SHP77 treated with DMSO at 0.1 percent for 48 hours (cell line): Measurements from ENCODE around the gene NMNAT3.
A peak's percentile ranks its signal among the peaks of the same experiment; 100 is the strongest.

ENCODE experiments used
- DNase-seq: peaks from one replicate; lab custom pipeline; 2025; lab: John Stamatoyannopoulos, UW

The NMNAT3 gene

DNA sequence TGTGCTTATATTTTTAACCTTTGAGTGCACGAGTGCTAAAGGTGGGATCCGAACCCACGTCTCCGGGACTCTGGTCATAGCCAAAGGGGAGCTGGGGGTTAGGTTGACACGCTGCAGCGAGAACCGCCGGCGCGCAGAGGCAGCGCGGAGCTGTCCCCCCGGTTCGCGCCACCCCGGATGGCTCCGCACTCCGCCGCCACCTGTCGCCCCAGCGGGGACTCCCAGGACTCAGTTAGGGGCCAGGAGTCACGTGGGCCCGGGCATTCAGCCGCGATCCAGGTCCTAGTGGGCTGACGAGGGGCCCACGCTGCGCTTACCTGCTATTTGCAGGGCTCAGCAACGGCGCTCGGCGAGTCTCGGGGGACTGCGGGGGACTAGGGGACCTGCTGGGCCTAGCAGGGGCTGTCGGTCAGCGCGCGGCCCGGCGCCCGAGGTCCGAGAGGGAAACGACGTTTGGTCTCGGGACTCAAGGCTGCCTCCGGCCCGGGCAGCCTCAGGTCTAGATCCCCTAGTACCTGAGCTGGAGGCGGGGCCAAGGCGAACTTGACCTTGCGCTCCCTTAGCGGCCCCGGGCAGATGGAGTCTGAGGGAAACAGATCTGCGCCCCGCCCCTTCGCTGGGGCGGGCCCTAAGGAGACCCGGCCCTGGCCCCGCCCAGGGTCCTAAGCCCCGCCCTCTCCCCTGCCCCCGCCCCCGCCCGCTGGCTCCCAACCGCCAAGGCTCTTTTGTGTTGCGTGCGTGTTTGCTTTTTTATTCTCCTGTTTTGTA is at the start of gene NMNAT3:
NMNAT3 (minus strand) TSS at position 585 of the 768 bp plus-strand sequence. CDS start 50,248 bp downstream, outside the sequence.
- DNase-seq, result peak; percentile 32

DNA sequence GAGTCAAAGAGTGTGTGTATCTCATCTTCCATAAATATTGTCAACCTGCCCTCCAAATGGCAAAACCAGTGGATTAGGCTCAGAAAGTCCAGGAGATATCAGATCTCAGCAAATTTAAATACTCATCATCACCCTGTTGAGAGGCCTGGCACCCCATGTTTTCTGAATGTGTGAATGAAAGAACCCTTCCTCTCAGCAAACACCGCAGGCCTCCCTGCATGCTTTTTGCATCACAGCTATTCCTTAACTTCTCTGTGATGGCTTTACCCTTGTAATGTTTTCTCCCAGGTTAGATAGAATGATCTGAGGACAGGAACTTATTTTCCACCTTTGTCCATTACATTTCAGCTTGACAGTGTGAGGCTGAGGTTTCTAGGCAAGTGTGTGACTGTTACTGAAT is 43.6 kb upstream of the NMNAT3 start:
- DNase-seq, result no peak

DNA sequence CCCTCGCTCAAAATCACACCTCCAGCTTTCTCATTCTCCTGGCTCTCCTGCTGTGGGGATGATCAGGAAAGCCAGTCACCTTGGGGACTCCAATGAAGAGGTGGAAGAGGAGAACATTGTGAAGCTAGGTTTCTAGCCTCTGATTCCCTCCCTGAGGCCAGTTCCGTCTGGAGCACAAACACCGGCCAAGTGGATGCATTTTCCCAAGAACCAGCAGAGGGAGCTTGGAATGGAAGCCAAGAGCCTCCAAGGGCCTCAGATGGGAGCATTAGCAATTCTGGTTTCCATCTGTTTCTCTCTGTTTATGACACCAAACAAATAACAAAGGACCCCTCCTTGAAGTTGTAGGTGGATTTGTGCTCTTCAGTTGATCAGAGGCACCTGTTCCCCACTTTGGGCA is 40.6 kb upstream of the NMNAT3 start:
- no peak for DNase-seq

DNA sequence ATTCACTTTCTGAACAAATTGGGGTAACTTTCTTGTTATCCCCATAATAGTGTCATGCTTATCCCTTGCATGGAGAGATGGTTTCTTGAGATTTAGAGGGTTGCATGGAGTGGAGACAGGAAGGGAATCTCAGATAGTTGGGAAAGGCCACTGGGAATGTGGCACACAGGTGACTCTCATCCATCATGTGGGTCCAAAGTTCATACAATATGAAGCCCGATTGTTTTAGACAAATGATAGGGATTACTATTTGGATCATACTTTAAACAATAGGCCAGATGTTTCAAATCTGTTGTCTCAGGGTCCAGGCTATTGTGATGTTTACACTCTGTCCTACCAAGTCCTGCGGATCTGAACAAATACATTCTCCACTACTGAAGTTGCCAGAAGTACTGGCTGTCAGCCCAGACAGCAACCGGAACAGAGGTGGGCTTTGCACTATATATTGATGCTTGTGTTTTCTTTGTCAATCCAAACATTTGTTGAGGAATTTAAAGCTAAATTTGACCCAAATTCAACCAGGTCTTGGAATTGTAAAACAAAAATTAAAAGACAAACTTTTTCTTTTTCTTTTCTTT is 39.2 kb upstream of the NMNAT3 start:
- DNase-seq, result no peak

DNA sequence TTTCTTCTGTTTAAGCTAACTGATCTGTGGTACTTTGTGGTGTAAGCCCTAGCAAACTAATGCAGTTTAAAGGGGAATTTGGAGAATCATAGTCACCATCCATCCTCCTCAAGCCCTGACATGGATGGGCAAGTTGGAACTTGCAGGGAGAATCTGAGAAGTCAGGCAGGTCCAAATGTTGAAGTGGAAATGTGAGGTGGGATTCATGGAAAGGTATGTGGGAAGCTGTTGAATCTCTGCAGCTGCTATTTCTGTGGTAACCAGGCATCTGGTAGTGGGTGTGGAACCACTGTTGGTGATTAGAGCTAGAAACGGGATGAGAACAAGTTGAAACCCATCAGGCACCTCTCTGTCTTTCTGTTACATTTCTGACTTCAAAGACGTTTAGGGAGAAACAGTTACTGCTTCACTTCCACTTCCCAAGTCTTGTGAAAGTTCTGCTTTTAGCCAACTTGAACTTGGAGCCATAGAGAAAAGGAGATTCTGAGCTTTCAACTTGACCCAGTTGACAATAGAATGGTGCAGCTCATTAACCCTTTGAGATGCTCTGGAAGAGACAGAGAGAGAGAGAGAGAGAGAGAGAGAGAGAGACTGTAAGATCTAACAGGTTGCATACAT is 38.1 kb upstream of the NMNAT3 start:
- DNase-seq, result no peak

DNA sequence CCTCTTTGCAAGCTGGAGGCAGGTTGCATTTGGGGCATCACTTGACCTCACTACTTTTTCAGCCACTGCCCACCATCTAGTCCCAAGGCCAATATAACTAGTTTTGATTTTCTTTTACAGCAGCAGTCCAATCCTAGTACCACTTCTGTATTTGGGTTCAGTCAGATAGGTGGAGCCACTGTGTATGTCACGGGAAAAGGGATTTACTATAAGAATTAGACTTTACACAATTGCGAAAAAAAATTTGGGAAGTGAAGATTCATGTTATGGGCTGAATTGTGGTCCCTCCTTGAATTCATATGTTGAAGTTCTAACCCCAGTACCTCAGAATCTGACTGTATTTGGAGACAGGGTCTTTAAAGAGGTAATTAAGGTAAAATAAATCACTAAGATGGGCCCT is 37.4 kb upstream of the NMNAT3 start:
- DNase-seq, result no peak

DNA sequence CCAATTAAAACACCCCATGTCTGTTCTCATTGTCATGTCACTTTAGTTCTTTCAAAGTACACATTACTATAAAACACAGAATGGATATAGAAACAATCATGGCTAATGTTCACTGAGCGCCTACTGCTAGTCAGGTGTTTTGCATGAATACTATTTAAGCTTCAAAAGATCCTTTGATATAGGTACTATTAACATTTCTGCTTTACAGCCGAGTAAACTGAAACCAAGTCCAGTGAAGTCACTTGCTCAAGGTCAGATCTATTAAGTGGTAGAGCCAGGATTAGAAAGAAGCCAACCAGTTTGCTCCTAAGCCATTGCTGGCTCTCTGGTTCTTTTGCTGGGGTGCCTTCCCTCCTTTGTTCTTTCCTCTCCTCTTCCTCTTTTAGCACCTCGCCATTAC is 32.4 kb upstream of the NMNAT3 start:
- DNase-seq, result no peak

DNA sequence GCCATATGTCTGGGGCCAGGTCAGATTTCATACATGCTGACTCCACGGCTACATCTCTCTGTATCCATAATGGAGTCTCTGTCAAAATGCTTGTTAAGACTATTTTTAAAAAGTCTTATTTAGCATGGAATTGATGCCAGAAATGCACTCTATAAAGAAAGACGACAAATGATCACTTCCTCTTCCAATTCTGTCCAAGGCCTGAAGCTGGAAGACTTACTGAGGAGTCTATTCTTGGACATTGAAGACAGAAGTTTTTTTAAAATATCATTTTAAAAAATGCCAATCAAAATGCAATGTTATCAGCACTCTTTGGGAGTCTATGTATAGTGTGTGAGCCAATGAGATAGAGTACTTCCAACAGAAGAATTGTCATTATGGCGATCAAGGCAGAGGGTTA is 27.9 kb upstream of the NMNAT3 start:
- no peak for DNase-seq

DNA sequence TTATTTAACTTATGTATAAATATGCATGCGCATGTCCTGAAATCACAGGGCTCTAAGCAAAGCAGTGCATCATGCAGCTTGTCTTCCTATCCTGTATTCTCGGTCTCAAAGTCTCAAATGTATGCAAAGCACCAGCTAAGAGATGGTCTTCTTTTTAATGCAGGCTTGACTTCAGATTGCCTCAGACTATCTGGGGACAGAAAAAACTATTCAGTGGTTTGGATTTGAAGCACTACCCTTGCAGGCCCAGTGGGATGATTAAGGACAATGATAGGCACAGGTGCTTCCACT is 18.5 kb upstream of the NMNAT3 start:
- DNase-seq, result no peak

DNA sequence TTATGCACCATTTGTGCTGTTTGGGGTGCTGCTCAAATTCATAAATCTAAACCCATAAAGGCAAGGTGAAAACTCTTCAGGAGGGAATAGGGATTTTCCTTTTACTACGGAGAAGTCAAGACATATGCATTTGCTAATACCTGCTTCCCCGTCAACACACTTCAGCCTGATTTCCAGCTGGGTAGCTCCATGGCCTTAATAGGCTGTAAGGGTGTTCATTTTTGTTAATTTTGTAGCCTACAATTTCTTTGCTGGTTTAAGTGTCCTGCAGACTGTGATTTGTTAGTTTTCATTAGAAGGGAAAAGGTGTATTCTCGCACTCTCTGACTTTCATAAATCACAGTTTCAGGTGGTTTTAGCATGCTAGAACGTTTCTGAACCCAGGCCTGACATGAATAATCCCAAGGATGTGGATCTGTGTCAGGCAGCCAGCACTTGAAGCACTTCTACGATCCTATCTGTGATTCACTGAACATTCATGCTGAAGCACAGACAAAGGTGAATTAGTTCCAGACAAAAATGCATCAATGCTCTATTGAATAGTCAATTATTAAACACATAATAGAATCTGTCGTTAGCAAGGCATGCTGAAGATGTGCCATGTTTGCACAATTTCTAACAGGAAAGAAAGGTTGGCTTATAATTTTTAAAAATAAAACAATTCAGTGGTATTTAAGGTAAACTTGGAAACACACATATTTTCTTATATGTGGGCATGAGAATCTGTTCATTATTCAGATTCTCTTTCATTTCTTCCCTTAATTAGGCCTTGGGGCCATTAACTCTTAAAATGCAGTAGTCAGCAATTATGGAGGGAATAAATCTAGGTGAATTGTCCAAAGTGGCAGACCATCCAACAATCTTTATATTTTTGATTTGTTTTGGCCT is 17.9 kb upstream of the NMNAT3 start:
- no peak for DNase-seq

DNA sequence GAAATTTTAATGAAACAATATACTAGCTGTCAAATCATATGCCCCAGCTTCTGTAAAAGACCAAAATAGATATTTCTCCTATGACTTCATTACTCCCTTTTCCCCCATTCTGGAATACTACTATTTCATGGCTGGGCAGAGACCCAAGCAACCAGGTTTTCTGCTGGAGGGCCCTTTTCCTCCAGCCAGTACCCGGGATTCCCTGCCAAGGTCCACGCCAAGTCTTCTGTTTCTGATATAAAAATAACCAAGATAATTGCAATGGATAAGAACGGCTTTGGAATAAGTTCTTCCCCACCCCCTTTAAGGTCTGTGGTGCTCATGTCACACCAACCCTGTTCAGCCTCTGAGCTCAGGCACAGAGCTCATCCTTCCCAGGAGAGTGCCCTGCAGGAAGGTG is 17.2 kb upstream of the NMNAT3 start:
- DNase-seq, result no peak

DNA sequence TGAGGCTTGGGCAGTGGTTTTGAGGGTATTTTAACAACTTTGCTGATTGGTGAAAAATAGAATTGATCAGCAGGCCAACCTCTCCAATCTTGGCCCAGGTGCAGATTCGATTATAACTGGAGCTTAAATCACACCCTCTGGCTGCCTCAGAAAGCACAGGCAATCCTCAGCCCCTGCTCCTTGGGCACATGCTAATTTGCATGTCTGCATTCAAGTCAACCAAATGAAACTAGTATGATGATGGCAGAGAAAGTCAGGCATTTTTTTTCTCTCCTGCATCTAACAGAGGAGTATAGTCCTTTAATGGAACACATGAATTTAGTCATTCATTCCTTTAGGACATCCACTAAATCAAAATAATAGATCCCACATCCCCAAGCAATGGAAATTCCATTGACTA is 16.8 kb upstream of the NMNAT3 start:
- DNase-seq, result no peak

DNA sequence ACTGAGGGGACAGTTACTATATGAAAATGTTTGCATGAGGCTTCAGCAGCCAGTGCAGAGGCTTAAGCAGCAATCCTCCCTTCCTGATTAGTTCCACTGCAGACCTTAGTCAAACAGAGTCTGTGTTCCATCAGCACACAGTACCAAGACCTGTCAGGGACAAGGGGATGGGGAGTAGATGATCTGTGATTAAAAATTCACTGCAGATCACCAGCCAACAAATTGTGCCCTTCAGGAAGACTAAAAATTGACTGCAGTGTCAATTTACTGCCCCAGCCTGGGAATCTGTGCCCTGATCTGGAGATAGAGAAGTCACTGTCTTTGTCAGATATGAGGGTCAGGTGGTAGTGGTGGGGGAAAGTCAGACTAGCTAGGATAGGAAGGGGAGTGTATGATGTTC is 13.8 kb upstream of the NMNAT3 start:
- DNase-seq, result no peak

DNA sequence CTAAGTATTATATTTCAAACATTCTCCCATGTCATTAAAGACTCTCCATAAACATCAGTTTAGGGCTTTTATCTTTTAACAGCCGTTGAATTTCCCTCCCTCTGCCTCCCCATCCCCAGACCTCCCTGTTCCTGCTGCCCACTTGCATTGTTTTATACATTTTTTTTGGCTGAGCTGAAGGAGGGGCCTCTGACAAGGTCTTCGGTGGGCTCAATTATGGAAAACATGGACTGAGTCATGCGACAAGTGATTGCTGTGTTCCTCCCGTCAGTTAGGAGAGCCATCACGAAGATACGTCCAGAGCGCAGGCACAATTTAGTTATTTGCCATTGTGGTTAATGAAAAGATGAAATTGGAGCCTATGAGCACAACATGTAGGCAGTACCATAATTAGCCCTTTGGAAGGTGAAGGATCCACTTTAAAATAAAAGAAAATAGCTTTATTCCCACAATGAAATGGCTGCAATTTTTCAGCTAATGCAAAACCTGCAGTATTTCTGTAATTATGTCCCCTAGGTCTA is 12.0 kb upstream of the NMNAT3 start:
- DNase-seq, result no peak

DNA sequence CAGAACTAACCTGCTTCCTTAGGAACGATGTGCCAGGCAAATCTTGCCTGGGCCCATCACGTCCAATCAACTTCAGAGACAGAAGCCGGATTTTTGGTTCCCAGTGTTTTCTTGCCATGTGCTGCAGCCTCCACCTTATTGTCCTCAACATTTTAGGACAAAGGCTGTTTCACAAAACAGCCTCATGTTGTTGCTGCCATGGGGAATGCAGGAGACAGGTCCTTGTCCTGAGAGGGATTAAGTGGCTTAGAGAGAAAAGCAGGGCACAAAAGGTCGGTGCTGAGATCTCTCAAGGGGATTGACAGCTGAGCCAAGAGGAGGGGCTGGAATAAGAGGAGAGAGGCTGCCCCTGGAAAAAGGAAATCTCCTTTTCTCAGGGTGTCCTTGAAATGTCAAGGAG is 11.3 kb upstream of the NMNAT3 start:
- no peak for DNase-seq

DNA sequence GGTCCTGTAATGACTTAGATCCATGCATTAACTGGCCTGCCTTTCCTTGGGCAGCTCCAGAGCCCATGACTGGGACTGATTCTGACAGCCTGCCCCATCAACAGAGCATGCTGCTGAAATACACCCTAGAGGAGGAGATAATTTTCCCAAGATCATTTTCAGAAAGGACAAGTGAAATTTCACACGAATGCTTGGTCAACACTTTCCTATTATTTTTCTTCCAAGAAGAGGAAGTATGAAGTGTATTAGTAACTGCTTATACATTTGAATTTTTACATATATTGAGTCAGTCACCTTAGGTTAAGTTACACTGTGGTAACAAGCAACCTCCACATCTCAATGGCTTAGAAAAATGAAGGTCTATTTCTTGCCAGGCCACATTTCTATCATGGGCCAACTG is 9.7 kb upstream of the NMNAT3 start:
- no peak for DNase-seq

DNA sequence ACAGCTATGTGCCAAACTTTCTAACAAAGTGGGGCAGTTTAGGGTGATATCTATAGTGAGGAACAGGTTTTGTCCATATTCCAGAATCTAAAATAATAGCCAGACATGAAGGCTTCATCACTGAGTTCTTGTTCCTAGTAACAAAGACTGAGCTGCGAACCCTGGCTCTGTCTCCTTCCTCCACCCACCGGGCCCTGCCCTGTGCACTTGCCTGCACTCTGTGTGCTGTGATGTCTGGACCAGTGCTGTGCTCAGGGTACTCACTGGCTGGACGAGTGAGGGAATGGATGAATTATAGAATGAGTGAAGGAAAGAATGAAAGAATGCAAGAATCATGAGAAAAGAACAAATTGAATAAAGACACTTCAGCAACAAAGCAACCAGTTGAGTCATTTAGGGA is 8.9 kb upstream of the NMNAT3 start:
- no peak for DNase-seq

DNA sequence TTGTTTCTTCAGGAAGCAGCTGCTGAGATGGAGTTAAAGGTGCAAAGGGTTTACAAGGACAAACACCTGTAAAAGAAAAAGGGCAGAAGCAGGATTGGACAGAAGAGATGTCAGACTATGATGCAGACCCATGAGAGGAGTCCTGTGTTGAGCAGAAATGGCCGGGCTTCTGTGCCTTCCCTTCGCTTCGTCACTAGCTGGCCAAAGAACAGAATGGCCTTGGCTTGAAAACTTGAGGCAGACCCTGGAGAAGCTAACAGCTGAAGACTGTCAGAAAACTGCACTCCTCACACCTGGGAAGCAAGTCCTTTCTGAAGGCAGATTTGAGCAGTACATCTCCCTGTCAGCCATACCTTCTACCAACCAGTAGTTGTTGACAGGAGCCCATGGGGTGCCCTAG is 8.4 kb upstream of the NMNAT3 start:
- no peak for DNase-seq

DNA sequence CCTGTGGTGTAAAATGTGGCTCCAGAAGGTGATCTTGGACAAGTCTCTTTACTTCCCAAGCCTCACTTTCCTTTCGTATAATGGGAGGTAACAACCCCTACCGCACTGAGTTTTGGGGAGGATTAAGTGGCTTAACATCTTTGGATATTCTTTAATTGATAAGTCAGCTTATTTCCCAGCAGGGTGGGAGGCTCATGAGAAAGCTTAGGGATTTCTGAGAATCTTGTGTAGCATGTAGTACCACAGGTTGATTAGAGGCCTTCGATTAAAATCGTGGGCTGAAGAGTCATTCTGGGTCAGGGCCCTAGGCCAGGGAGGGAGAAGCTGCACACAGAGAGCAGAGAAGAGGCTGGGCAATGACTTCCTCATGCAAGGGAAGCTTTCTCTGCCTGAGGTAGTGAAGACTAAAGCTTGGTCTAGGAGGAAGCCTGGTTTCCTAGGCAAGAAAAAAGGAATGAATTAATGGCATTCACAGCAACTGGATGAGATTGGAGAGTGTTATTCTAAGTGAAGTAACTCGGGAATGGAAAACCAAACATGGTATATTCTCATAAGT is 1.5 kb upstream of the NMNAT3 start:
- no peak for DNase-seq

DNA sequence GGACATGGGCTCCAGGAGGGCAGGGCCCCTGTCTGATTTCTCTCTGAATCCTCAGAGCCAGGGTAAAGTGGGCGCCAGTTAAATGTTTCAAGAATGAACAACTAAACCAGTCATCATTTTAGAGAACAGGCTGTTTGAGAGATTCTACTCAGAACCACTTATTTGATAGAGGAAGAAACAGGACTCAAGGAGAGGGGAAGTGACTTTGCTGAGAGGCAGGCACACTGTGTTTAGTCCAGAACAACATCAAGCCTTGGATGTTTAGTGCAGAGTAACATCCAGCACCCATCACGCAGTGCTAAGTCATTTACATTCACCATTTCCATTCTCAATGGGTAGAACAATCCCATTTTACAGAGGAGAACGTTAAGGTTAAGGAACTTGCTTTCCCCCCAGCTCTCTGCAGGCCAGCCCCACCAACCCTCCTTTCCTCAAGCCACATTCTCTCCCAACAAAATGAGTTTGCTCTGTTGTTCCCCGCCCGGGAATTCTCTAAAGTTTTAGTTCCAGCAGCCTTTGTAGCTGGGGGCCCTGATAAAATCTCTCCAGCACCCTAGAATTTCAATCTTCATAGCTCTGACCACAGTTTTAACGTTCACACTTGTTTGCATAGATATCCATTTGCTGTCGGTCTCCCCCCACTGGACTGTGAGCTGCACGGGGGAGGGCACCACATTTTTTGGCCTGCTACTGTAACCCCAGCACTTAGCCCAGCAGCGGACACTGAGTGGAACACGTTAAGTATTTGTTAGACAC is 962 bp downstream of the NMNAT3 start:
- DNase-seq, result no peak

DNA sequence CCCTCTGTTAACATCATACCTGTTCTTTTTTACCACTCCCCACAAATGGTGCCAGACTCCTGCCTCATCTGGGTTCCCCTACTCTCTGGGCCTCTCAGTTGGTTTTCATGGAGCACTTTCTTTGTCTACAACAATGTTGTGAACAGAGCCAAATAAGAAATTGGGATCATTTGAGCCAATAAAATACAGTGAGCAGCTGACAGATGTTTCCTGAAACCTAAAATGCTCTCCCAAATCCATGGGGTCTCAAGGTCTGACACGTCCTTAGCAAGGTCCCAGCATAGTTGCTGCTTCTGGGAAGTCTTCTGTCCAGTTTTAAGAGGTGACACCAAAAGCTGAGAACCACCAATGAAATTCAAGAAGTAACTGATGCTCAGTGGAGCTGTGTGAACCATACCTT is 1.7 kb downstream of the NMNAT3 start:
- DNase-seq, result no peak

DNA sequence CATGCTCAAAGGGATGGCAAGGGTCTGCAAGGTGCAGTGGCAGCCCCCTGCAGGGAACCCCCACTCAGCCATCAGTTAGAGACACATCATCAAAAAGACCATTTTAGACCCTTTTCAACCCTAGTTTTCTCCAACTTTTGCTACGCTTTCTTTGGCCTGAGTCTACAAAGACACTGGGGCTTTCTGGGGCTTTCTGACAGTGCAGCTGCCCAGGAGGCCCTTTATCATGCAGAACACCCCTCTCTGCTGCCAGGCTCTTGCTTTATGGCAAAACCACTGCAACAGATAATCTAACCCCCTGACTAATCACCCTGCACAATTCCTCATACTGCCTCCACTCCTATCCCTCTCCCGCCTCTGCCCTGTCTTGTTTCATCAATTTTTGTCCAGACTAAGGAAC is 2.4 kb downstream of the NMNAT3 start:
- DNase-seq, result no peak
